ENCODE results near the gene ZNF804A. TPM values are rescaled to one million over a fixed set of nuclear protein-coding genes. Genes with fewer than 3 reads are reported as not detected.

ZNF804A gene
- total and polyA plus RNA-seq, 12 donors, result 0.03 to 0.12 (median 0.07) TPM; not detected in 9

DNA sequence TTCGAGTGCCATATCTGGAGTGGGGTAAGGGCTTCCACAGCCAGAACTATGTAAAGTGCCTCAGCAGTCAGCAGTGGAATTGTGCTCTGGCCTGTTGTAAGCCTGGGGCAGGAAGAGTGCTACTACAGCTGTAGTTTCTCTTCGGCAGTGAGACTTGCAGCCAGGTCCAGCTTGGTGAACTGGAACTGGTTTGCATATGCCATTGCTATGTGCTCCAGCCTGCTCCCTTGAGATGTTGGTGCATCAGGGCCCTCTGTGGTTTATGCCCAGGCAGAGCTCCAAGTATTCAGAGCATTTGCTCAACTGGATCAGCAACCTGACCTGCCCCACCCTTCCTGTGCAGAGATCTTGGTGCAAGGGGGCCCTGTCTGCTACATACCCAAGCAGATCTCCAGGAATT is 47.8 kb downstream of the ZNF804A start:
- Histone ChIP-seq H3K4me1 (no peaks in the 10 kb centered on the region), H3K9me3 (peaks cover 0 to 29% (median 0%) of the 10 kb centered on the region in 11 donors), H3K27ac (no peak overlapping the region), H3K27me3 (no peaks in the 10 kb centered on the region), H3K36me3 (no peaks in the 10 kb centered on the region), H3K4me3 (no peak overlapping the region)
- ATAC-seq, result no peak
- TF ChIP-seq, protein P1, sequence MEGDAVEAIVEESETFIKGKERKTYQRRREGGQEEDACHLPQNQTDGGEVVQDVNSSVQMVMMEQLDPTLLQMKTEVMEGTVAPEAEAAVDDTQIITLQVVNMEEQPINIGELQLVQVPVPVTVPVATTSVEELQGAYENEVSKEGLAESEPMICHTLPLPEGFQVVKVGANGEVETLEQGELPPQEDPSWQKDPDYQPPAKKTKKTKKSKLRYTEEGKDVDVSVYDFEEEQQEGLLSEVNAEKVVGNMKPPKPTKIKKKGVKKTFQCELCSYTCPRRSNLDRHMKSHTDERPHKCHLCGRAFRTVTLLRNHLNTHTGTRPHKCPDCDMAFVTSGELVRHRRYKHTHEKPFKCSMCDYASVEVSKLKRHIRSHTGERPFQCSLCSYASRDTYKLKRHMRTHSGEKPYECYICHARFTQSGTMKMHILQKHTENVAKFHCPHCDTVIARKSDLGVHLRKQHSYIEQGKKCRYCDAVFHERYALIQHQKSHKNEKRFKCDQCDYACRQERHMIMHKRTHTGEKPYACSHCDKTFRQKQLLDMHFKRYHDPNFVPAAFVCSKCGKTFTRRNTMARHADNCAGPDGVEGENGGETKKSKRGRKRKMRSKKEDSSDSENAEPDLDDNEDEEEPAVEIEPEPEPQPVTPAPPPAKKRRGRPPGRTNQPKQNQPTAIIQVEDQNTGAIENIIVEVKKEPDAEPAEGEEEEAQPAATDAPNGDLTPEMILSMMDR (IDR thresholded peaks at IDR 0.05), result no peak
- intact Hi-C loops (cut with DNase I), result no loop called here
- 61 to 66% methylated on average over 2 of the region's 2 CpGs for WGBS, 2 donors
- DNase-seq, result no peak

DNA sequence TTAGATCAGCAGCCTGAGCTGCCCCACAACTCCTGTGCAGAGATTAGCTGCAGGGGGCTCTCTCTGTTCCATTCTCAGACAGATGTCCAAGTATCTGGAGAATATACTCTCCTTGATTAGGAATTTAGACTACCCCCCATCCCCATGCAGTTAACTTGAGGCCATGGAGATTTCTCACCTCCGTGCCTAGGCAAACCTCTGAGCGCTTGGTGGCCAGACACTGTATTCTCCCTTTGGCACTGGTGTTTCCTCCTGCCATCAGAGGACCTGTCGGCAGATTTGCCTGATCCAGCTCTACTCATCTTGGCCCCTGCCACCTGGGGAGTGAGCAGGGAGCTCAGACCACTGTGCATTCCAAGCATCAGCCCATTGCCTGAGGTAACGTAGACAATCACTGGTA is 48.3 kb downstream of the ZNF804A start:
- Histone ChIP-seq H3K27me3 (no peaks in the 10 kb centered on the region), H3K4me1 (no peaks in the 10 kb centered on the region), H3K4me3 (no peak overlapping the region), H3K9me3 (peaks cover 0 to 30% (median 0%) of the 10 kb centered on the region in 11 donors), H3K27ac (no peak overlapping the region), H3K36me3 (no peaks in the 10 kb centered on the region)
- TF ChIP-seq, protein P1 (IDR thresholded peaks at IDR 0.05), result no peak
- intact Hi-C loops (cut with DNase I), result no loop called here
- WGBS, 2 donors, result 89 to 90% methylated on average over 4 of the region's 4 CpGs
- DNase-seq (no peak), ATAC-seq (no peak)

DNA sequence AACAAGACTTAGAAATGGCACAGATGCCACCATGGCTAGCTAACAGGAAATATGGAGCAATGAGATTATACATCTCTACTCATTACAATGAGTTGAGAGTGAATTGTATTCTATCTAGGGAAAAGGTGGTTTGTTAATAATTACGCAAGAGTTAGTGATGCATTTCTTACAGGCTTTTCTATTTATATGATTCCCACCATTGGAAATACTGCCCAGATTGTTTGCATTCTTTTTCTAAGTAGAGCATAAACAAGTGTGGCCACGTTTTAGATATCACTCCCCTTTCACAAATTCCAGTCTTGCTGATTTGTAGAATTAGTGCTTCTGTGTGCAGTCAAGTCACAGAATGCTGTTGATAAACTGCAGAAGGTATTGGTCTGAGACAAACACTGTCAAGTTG is 56.6 kb downstream of the ZNF804A start:
- Histone ChIP-seq H3K36me3 (no peaks in the 10 kb centered on the region), H3K4me1 (no peaks in the 10 kb centered on the region), H3K27me3 (no peaks in the 10 kb centered on the region), H3K27ac (no peak overlapping the region), H3K9me3 (peaks cover 0 to 13% (median 0%) of the 10 kb centered on the region in 11 donors), H3K4me3 (no peak overlapping the region)
- no peak for ATAC-seq
- intact Hi-C loops (cut with DNase I), result no loop called here
- TF ChIP-seq, protein P1 (IDR thresholded peaks at IDR 0.05), result no peak
- no peak for DNase-seq
- 50 to 51% methylated on average over 2 of the region's 2 CpGs for WGBS, 2 donors

DNA sequence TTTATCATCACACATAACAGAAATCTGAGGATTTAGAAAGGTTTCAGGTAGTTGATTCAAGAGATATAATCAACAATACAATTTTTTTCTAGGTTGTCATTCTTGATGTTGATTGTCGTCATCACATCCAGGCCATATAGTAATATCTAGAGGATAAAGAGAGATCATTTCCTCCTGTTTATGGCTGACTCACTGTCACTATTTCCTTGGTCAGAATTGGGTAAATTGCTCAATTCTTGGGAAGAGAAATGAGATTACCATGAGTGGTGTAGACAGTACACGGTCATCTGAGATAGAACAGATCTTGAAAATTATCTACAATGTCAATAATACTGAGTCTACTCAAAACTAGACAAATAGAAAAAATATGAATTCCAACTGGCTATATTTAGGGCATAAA is 78.8 kb downstream of the ZNF804A start:
- Histone ChIP-seq H3K27ac (no peak overlapping the region), H3K9me3 (peaks cover 0 to 11% (median 0%) of the 10 kb centered on the region in 11 donors), H3K4me1 (no peaks in the 10 kb centered on the region), H3K36me3 (no peaks in the 10 kb centered on the region), H3K4me3 (no peak overlapping the region), H3K27me3 (no peaks in the 10 kb centered on the region)
- intact Hi-C loops (cut with DNase I), result no loop called here
- DNase-seq (no peak), ATAC-seq (no peak)
- TF ChIP-seq, protein P1 (IDR thresholded peaks at IDR 0.05), result no peak
- WGBS, 2 donors, result 70 to 73% methylated on average over 2 of the region's 2 CpGs

All from heart right ventricle (tissue), 16 donors.